HG03103 (cell line): Measurements from ENCODE around the gene SPRR1B.
"Not testable (repeated sequence)": the region's sequence is repeated elsewhere in the genome, so short reads cannot be mapped to it uniquely, and the experiment has no call there.

Experiments used
- ATAC-seq: cut with Tn5 transposase; IDR thresholded peaks from one replicate; pipeline ENCODE4 v1.9.1; 2021; ENCODE audit warnings: low read depth; ENCODE audit not compliant: unreplicated experiment

Gene SPRR1B

DNA sequence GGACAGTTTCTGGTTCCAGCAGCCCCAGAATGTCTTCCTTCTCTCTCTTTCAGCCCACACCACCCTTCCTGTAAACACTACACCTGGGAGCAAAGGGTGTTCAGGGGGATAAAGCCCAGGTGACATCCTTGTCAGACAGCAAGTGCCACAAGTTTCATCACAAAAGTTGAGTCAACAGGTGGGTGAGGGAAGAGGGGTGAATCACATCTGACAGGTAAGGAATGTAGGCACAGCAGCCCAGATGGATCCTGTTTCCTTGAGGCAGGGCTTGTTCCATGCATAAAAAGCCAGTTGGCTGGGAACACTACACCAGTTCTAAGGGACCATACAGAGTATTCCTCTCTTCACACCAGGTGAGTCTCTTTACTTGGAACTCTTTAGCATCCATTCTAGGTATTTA, at the start of gene SPRR1B:
TSS of gene SPRR1B (plus strand) at position 309 of the 400 bp plus-strand sequence. CDS start 1,143 bp downstream, outside the sequence.
- no peak for ATAC-seq

DNA sequence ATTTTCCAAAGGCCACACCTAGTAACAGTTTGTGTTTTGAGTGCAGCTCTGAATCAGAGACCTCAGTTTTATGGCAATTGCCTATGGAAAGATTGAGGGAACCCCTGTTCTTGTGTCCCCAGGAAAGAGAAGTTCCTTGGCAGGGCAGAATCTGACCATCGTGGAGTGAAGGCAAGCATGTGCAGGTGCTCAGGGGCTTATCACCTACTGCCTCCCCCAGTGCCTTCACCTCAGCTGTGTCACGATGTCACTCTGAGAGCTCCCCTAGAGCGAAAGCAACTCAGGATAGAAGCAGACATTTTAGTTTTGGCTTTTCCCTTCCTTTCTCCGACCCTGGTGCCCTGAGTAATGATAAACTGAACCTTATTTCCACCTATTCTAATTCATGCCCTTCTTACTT, 48.9 kb upstream of the SPRR1B start:
- ATAC-seq: no peak

DNA sequence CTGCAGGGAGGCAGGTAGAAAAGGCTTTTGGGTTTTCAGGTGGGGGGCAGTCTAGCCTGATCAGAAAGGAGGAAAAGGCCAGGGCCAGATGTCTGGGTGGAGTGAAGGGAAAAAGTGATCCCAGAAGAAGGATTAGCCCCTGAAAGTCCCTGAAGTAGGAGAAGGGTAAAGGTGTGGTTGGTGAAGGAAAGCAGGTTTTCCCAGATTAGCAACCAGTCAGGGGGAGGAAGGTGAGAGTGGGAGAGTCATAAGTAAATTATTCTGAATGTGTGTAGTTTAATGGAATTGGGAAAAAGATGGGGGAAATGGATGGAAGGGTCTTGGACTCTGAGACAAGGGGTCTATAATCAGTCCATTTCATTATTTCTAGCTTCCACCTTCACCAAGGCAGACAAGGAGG, 47.8 kb upstream of the SPRR1B start:
- no peak for ATAC-seq

GRCh38 chr1:152983743-152984142, 47.3 kb upstream of the SPRR1B start, which contains the start of gene SPRR1A:
Gene SPRR1A, plus strand, starts transcription at chr1:152984081. Its CDS starts 1,150 bp downstream, at chr1:152985231.
- ATAC-seq: no peak

GRCh38 chr1:152986578-152986977, 44.4 kb upstream of the SPRR1B start:
- no peak for ATAC-seq

DNA sequence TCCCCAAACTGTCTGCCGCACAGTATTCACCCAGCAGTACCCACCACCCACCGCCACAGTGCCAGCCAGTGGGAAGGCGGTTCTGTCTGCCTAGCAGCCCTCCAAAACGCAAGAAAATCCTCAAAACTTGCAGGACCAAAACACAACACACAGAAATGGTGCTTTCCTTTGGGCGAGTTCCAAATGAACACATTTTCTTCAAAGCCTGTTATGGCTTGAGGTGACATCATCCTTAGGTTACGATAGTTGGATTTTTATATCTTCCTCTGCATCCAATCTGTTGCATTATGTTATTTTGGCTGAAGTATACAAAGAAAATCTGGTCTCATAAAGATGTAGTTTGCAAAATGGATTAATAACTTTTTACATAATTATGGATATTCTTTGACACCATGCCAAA, 37.8 kb upstream of the SPRR1B start:
- no peak for ATAC-seq

DNA sequence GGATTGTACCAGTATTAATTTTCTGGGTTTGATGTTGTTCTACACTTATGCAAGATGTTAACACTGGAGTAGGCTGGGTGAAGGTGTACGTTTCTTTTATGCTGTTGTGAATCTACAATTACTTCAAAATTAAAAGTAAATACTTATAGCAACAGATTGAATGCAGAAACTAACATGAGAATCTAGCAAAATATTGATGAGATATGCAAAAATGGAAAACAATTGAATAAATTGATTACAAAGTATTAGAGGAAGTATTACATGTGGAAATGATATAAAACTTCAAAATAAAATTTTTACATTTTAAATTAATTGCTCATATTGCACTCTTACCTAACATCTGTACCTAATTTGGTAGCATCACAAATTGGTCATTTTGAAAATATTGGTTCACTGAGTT, 35.2 kb upstream of the SPRR1B start:
- no peak for ATAC-seq

GRCh38 chr1:152996633-152997400, 34.2 kb upstream of the SPRR1B start:
- no peak for ATAC-seq

- no peak for ATAC-seq
Observed at GRCh38 chr1:152997901-152998300, 33.1 kb upstream of the SPRR1B start.

DNA sequence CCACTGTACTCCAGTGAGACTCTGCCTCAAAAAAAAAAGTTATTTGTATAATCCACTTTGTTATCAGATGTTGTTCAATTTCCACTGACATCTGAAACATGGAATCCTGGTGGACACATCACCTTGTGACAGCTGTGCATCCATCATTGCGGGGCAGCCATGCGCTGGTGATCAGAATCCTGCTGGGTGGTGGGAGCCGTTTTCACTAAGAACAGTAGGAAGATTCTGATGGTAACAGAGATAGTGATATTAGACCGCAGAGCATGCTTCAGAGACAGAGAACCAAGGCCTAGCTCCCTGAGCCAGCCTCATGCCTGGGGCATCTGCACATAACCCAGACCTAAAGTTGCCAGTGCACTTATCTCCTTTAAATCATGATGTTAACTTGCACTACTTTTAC, 32.5 kb upstream of the SPRR1B start:
- no peak for ATAC-seq

DNA sequence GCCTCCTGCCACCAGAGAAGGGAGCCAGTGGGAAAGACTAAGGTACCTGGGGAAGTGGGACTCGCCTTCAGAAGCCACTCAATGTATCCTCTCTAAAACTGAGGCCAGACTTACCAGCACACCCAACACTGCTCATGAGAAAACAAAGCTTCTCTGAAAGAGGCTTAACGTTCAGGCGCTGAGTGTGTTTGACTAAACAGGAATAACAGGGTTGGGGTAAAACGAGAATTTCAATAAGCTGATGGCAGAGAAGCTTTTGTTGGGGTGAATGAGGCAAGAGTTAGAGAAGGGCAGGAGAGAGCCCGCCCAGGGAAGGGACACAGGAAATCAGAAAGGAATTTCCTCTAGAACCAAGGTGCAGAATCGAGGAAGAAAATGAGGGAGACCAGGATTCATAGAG, 31.2 kb upstream of the SPRR1B start:
- ATAC-seq: no peak

- no peak for ATAC-seq
Observed at GRCh38 chr1:153000294-153000693, 30.7 kb upstream of the SPRR1B start.

DNA sequence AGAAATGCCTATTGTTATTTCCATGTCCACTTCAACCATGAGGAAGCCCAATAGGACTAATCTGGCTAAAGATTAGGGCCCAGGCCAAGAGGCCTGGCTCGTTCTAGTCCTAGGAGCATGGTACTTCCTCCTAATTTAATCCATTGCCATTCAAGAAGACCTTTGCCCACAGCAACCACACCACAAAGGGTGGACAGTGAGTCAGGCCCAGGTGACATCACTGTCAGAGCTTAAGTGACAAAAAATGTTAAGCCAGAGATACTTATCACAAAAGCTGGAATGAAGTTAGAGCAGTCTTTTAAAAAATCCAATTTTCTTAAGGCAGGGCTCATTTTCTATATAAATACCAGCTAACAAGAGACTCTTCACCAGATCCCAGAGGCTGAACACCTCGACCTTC, 29.6 kb upstream of the SPRR1B start, which contains the start of gene SPRR3:
TSS of gene SPRR3 (plus strand) at position 368 of the 400 bp plus-strand sequence. CDS start 1,272 bp downstream, outside the sequence.
- ATAC-seq: no peak

DNA sequence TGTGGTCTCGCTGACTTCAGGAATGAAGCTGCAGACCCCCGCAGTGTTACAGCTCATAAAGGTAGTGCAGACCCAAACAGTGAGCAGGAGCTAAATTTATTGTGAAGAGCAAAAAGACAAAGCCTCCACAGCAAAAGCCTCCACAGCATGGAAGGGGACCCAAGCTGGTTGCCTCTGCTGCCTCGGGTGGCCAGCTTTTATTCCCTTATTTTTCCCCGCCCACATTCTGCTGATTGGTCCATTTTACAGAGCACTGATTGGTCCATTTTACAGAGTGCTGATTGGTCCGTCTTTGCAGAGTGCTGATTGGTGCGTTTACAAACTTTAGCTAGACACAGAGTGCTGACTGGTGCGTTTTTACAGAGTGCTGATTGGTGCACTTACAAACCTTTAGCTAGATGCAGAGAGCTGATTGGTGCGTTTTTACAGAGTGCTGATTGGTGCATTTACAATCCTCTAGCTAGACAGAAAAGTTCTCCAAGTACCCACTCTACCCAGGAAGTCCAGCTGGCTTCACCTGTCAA, 19.7 kb upstream of the SPRR1B start:
- ATAC-seq: not testable (repeated sequence)

DNA sequence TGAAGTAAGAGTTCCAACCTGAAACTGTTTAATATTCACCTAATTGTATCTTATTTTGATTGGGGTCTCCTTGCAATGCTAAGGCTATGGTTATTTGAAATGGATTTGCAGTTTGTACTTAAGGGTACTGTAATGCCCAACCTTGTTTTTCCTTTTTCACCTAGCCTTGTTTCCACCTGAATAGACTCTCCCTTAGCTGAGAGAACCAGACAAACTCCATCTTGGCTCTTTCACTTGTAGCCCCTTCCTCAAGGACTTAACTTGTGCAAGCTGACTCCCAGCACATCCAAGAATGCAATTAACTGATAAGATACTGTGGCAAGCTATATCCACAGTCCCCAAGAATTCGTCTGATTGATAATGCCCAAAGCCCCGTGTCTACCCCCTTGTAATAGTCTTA, 9.2 kb upstream of the SPRR1B start:
- not testable (repeated sequence) for ATAC-seq

DNA sequence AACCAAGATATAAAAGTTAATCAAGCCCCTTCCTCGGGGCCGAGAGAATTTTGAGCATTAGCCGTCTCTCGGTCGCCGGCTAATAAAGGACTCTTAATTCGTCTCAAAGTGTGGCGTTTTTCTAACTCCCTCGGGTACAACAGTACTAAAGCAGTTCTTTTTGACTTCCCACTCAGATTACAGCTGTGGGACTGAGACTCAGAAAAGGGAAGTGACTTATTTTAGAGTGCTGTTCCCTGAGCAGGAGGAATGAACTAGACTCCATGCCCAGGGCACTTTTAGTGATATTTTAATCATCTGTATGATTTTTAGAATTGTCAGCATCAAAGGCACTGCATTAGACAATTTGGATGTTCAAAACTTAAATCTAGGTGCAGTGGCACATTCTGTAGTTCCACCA, 8.7 kb upstream of the SPRR1B start:
- ATAC-seq: not testable (repeated sequence)

DNA sequence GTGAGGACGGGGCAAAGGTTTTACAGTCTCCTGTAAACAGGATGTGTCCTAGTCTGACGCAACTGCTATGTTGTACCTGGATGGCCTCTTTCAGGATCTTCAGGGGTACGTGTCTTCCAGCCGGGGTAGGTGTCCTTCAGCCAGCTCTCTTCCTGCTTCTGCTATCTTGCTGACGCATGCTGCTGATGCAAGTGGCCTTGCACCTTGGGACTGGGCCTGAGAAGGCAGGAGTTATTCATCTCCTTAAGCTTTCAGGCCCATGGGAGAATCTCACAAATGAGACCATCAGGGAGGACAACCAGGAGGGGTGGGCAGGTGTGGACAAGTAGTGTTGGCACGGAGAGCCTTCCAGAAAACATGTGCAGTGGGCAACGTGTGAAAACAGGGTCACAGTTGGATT, 7.9 kb upstream of the SPRR1B start:
- ATAC-seq: no peak

DNA sequence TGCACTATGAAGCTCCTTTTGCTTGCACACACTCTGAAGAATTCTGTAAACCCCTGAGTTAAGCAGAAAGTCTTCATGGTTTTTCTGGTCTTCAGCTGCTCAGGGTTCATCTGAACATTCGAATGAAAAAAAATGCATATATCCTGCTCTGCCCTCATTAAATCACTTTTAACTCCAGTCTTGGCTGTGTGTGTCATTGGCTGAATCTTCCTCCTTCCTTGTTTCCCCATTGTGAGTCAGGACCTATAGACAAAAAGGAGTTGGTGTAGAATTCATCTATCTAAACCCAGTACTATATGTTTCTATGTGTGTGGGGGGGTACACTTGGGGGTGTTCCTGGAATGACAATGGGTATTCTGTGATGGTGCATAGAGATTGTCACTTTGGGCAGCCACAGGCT, 6.6 kb upstream of the SPRR1B start:
- ATAC-seq: no peak

GRCh38 chr1:153025797-153026196, 5.2 kb upstream of the SPRR1B start:
- ATAC-seq: no peak

DNA sequence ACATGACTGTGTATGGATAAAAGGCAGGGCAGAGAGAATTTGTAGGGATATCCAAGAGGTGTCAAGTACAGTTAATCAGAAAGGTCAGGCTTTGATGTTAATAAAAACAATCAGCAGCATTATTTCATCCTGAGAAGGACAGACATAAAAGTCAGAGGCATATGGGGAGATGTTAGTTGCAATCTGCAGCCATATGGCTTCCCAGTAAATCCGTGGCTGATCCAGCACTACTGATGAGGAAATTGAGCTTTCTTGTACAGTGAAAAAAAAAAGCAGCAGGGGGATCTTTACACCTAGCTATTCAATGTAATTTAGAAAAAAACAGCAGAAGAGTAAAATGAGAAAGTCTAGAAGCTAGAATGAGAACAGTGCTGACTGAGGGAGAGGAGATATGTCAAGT, 2.2 kb upstream of the SPRR1B start:
- no peak for ATAC-seq

GRCh38 chr1:153032073-153032472, 1.1 kb downstream of the SPRR1B start:
- no peak for ATAC-seq

- no peak for ATAC-seq
Observed at GRCh38 chr1:153032677-153033308, 1.8 kb downstream of the SPRR1B start.
